ENCODE results near the gene DIDO1.
A peak's percentile ranks its signal among the peaks of the same experiment; 100 is the strongest.
"Not testable (repeated sequence)": the region's sequence is repeated elsewhere in the genome, so short reads cannot be mapped to it uniquely, and the experiment has no call there.

The DIDO1 gene

DNA sequence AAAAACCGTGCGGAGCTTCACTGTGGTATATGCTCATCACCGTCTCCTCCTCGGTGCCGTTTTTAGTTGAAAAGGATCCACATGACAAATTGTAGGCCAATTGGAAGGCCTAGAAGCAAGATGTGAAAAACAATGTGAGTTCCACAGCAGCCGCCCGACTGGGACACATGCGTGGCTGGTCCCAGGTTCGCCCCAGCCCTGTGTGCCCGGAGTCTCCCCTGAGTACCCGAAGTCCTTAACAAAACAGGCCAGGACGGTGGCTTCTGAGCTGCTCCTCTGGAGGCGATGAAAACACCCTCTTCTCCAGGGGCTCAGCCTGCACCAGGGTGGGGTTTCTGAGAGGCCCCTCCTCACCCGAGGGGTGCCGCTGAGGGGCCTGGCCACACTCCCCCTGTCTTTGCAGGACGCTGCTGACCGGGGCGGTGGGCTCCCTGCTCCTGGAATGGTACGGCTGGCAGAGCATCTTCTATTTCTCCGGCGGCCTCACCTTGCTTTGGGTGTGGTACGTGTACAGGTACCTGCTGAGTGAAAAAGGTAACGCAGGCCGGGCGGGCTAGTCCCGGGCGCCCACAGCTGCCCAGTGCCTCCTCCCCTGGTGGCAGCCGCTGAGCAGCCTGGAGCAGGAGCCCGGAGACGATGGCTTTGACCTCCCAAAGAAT lies 36.0 kb upstream of the DIDO1 start:
- DNase-seq = no peak

DNA sequence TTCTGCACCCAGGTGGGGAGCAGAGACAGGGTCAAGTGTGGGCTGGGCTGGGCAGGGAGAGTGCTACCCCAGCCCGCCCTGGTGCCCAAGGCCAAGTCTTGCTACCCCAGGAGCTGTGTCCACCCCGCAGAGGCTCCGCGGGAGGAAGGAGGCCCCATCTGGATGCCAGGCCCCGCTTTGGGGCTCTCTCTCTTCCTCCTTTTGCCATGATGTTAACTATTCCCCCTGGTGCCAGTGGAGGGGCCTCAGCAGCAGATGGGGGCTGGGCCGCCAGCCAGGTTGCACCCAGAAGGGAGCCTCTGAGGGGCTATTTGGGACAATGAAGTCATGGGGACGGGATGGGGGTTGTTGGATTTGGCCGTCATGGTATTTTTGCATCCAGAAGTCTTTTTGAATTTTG lies 35.5 kb upstream of the DIDO1 start:
- DNase-seq = no peak

DNA sequence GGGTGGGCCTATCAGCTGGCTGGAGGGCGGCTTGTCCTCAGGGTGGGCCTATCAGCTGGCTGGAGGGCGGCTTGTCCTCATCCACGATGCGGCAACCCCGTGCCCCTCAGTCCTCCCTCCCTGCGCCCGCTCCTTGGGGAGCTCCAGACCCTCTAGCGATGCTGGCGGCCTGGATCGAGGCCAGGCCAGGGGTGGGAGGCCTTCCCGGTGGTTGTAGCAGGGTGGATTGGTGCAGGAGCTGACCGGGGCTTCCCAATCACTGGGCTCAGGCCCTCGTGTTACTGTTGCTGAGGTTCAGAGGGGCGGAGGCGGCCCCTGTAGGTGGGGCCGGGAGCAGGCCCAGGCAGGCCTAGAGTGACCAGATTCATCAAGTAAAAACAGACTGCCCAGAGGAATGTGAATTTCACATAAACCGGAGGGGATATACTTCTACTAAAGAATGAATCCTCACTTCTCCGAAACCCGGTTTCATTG lies 35.0 kb upstream of the DIDO1 start:
- DNase-seq = no peak

DNA sequence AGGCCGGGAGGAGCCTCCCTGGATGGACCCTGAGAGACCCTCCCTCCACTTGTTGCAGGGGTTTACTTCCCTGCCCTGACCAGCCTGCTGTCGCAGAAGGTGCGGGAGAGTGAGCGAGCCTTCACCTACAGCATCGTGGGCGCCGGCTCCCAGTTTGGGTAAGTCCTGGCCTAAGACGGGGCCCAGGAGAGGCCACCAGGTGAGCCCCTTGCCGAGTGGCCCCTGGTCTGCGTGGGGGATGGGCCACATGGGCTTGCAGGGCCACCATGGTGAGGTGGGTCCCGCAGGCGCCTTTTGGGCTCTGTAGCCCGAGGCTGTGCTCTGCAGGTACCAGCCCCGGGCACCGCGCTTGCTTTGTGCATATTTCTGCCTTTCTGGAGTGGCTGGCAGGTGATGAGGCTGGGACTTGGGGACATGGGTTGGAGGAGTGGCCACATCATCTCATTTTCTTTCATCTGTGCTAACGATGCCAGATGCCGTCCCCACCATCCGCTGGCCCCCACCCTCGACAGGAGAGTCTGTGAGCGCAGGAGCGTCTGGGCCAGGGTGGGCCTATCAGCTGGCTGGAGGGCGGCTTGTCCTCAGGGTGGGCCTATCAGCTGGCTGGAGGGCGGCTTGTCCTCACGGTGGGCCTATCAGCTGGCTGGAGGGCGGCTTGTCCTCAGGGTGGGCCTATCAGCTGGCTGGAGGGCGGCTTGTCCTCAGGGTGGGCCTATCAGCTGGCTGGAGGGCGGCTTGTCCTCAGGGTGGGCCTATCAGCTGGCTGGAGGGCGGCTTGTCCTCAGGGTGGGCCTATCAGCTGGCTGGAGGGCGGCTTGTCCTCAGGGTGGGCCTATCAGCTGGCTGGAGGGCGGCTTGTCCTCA lies 34.4 kb upstream of the DIDO1 start:
- DNase-seq = not testable (repeated sequence)

DNA sequence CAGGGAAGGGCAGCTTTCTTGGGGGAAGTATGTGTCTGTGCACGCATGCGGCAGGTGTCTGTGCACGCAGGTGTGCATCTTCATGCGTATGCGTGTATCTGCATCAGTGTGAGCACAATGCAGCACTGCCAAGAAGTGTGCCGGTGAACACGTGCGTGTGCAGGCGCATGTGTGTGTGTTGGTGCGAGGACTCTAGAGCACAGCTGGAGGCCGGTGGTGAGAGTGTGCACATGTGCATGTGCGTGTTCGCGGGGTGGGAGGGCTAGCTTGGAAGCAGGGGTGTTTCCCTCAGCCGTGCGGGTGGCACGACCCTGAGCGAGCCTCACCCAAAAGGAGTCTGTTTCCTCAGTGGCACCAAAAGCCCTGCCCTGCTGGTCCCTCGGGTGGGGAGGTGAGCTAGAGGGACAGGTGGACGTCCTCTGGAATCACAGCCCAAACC lies 33.7 kb upstream of the DIDO1 start:
- DNase-seq = no peak

DNA sequence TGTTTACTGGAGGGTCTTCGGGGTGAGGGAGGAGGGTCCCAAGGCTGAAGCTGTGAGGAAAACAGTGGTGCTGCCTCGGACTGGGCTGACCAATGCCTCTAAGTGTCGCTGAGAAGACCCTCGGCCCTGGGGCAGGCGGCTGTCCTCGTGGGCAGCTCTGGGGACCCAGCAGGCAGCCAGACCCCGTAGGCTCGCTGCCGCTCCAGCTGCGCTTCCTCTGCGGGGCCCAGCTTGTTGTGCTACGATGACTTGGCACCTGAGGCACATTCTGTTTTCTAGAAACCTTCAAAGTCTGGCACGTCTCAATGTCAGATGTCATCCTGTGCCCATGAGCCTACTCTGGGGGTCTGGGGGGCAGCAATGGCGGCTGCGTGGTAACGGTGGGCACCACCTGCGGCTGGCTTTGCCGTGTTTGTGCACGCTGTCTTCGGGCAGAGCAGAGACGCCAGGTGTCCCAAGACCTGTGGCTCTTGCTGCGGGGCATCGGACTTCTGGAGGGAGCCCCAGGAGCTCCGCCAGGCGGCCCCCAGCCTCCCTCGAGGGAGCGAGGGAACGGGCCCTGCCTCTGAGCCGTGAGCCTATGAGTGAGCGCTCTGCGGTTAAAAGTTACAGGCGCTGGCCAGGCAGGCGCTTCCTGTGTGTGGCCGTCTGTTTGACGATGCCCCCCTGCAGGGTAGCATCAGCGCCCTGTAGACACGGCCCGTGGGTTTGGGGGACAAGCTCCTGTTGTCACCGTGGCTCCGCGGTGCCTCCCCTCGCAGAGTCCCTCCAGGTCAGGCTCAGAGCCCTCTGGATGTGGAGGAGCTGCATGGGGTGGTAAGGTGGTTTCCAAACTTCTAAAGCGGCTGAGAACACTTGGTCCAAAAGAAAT lies 33.0 kb upstream of the DIDO1 start:
- no peak for DNase-seq

DNA sequence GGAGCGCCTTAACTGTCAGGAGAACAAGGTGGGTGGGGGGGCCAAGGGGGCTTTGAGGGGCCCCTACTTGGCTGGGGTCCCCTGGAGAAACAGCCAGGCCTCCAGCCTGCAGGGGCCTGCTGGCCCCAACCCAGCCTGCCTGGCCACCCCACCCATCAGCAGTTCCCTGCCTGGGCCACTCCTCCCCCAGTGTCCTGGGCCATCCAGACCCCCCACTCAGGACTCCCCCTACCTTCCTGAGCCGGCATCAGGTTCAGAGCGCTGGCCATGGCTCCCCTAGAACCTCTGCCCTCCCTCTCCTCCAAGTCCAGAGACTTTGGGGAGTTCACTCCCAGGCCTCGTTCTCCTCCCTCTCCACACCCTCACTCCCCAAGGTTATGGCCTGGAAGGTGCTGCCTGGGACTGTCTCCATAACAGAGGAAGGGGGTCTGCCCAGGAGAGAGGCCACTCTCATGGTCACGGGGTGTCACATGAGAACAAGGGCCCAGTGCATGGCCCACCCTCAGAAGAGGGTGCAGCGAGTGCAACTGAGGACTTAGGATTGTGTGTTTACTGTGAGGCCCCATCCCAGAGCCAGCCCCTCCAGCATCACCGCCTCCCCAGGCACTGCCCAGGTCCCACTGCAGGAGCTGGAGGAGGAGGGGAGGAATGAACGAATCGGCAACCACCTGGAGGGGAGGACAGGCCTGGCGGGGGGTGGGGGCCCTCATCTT lies 32.2 kb upstream of the DIDO1 start:
- DNase-seq = no peak

DNA sequence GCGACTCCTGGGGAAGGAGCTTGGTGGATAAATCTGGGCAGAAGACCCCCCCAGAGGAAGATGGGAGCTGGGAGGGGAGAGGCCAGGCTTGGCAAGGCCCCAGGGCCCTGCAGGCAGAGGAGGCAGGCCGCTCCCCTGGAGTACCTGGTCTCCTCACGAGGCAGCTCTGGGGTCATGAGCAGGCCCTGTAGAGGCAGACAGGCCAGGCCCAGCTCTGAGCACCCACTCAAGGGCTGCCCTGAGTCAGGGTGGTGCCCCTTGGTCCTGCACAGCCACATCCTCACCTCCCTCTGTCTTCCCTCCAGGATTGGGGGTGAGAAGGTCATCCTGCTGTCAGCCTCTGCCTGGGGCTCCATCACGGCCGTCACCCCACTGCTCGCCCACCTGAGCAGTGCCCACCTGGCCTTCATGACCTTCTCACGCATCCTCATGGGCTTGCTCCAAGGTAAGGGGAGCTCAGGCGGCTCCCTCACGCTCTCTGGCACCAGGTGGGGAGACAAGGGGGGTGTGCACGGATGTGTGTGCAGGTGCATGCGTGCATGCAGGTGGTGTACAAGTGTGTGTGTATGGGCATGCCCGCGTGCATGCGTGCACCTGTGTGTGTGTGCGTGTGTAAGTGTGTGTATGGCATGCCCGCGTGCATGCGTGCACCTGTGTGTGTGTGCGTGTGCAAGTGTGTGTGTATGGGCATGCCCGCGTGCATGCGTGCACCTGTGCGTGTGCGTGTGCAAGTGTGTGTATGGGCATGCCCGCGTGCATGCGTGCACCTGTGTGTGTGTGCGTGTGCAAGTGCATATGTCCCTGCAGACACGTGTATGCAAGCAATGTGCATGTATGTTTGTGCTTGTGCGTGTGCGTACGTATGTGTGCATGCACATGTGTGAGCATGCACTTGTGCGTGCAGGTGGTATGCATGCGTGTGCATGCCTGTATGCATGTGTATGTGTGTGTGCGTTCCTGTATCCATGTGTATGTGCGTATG lies 31.1 kb upstream of the DIDO1 start:
- no peak for DNase-seq

DNA sequence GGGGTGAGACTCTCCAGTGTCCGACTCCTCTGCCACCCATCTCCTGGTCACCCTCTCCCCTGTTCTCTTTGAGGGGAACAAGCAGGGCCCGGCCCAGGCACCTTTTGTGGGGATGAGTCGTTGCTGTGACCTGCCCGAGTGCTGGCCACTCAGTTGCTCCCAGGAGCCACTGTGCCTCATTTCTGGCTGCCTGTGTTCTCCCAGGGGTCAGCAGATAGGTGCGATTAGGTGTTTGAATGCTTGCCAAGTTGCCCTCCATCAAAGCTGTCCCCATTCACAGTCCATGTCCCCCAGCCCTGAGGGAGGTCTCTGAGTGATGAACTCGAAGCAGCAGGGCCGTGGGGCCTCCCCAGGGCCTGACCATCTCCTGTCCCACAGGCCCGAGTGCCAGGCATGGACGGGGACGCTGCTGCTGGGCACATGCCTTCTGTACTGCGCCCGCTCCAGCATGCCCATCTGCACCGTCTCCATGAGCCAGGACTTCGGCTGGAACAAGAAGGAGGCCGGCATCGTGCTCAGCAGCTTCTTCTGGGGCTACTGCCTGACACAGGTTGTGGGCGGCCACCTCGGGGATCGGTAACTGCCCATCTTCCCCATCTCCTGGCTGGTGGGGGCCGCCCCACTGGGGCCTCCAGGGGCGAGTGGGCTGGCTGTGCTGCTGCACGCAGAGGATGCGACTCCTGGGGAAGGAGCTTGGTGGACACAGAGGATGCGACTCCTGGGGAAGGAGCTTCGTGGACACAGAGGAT lies 30.3 kb upstream of the DIDO1 start:
- DNase-seq = no peak

DNA sequence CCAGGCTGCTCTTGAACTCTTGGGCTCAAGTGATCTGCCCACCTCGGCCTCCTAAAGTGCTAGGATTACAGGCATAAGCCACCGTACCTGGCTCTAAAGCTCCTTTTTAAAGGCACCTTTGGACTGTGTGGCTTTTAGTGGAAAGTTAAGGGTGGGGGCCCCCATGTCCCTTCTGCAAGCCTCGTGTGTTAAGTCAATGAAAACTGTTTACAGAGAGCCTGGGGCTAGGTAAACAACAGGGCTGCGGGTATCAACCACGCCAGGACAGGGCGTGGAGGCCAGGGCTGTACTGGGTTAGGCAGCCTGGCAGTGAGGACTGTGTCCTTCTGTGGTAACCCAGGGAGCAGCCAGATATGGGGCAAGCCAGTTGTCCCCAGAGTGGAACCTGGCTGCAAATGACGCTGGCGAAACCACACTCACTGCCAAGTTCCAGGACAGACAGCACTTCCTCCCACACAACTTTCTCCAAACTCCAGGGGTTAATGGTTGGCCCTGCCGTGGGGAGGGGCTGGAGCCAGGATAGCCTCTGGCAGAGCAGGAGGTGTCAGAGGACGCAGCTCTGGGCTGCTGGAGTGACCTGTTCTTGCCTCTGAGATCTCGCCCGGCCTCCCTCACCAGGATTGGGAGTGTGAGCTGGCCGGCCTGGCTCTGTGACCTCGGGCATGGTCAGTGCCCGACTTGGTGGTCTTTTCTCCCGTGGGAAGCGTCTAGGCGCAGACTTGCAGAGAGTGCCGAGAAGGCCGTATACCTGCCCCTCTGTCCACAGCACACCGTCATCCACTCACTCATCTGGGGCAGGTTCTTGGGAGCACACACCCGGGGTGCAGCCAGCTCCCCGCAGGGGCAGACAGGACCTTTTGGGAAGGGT lies 29.4 kb upstream of the DIDO1 start:
- no peak for DNase-seq

DNA sequence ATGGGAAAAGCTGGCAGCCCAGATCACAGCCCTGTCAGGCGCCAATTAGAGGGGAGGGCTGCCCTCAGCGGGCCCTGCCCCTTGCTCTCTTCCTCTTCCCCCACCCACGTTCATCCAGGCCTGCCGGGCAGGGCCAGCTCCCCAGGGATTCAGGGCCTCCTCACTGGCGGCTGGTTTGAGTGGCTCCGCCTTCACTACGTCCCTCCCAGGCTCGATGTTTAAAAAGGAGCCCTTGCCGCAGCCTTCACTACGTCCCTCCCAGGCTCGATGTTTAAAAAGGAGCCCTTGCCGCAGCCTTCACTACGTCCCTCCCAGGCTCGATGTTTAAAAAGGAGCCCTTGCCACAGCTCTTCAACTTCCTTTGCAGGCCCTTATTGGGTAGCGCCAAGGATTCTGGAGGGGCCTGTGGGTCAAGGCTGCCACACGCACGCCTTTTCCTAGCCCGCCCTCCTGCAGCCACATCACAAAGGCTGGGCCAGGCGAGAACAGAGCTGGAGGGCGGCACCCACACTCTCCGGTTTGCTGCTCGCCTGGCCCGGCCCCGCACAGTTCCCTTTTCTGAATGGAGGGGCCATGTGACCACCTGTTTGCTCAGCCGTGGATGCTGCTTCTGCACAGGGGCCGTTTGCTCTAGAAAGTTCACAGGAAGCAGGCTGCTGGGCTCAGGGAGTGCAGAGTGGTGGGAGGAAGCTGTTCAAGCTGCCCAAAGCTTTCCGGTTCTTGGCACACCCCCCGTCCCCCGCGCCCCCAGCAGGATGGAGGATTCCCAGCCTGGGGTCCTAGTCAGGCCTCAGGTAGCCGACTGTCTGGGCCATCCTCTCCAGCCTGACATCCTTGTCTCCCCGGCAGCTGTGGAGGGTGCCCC lies 27.8 kb upstream of the DIDO1 start:
- peak; percentile 77 for DNase-seq

DNA sequence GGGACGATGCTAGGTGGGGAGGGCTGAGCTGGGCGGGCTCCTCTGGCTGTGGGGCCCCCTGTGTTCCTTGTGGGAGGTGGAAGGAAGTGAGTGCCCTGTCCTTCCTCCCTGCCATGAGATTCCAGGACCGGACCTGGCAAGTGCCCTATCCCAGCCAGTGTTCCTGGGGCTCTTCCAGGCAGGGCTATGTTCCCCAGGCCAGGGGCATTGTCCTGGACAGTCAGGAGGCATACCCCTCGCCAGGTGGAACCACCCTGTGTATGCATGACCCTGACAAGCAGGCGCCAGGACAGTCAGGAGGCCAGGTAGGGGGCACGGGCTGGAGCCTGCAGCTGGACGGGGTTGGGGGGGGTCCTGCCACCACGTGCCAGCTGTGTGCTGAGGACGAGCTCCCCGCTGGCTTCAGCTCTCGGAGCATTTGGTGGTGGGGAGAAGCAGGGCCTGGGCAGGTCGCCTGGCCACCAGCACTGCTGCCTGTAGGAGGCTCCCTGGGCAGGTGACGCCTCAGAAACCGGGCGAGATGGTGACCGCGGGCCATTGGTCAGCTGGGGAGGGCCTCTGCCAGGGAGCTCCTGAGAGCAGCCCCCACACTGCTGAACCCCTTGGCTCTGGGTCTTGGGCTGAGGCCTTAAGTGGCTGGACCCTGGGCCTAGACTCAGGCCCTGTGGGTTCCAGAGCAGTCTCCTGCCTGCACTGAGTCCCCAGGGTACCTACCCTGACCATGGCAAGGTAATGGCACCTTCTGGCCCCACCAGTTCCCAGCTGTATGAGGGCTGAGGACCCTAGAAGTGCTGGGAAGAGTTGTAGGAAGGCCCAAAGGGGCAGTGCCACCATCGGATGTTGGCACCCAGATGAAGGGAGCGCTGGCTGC lies 26.9 kb upstream of the DIDO1 start:
- DNase-seq = no peak

DNA sequence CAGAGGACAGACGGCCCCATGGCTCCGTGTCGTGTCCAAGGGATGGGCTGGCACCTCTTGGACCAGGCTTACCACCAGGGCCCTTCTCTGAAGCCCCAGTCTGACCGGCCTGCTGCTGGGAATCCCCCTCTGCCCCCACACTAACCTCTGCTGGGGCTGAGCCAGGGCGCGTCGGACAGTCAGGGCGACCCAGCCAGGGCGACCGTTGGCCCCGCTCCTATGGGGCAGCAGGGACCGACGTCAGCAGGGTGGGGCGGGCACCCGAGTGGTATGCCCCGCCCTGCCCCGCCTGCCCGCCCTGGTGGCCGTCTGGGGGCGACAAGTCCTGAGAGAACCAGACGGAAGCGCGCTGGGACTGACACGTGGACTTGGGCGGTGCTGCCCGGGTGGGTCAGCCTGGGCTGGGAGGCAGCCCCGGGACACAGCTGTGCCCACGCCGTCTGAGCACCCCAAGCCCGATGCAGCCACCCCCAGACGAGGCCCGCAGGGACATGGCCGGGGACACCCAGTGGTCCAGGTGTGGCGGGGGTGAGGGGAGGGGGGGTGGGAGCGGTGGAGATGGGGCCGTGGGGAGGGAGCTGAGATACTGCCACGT lies 26.2 kb upstream of the DIDO1 start, which contains the start of gene SLC17A9:
SLC17A9 (plus strand) TSS at position 337 of the 595 bp plus-strand sequence; CDS start at position 459, 122 bp downstream.
- no peak for DNase-seq

DNA sequence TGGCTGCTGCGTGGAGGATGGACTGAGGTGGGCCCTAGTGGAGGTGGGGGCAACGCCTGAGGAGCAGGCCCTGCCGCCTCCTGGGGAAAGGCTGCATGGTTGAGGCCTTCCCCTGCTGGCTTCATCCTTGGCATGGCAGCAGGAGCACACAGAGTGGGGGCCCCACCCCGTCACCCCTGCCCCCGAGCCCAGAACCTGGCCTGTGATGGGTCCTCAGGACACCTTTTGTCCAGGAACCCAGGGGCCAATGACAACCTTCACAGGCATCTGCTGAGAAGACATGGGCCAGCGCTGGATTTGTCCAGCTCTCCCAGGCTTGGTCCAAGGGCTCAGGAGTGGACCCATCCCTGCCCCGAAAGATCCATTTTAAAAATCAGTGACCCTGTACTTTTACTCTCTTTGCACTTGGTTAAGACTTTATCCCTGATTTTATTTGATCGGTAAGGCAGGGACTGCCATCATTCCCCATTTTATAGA lies 25.6 kb upstream of the DIDO1 start:
- DNase-seq = no peak

DNA sequence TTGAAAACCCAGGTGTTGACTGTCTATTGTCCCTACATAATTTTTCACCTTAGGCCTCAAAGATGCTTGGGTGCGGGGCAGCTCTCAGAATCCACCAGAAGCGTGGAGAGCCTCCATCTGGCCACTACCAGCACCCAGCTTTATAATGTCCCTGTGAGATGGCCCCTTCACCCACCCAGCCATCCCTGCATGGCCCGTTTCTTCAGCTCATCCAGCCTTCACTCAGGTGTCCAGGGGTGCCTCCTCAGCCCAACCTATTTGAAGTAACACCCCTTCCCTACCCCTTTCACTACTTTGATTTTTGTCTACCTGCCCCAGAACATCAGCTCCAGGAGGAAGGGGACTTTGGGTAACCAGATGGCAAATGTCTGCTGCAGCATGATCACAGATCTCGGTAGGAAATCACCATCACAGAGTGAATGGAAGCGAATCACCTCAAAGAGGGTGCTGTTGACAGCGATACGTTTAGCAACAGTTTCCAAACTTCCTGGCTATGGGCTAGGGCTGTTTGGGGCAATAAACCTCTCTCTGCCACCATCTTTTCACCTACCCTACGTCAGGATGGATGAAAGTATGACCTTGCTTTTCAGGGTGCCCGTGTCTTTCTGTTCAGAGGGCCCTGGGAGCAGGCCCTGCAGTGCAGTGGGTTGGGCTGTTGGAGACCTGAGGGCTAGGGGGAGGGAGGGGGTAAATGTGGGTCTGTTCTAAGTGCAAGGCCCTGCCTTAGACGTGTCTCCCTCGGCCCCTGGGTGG lies 25.0 kb upstream of the DIDO1 start:
- no peak for DNase-seq

DNA sequence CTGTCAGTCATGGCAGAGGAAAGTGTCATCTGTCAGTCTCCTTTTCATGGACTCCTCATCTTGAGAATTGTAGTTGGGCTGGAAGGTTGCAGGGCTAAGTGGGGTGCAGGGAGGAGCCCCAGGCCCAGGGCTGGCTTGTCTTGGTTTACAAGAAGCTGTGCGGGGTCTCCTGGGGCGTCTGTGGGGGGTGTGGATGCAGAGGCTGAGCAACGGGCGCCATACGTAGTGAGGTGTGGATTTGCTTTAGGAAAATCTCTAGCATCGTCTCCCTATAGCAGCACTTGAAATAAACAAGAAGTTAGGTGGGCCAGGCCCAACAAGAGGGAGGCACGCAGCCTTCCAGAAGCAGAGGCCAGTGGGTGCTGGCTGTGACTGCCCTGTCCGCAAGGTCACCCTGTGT lies 24.4 kb upstream of the DIDO1 start:
- no peak for DNase-seq
